GM12891 (cell line): ENCODE results near the gene PLCZ1.

Source experiments
- DNase-seq: peaks from one replicate; pipeline ENCODE4 v3.0.0; 2011; ENCODE audit warnings: low spot score; ENCODE audit not compliant: insufficient read length
- FAIRE-seq: peaks from 2 replicates; lab custom pipeline; 2011; peaks lifted over from hg19 to GRCh38; lab: Jason Lieb, UNC
- PAX5 ChIP-seq: IDR thresholded peaks from 2 replicates; pipeline ENCODE4 v1.6.1; 2011; ENCODE audit warnings: low read length, moderate library complexity, mild to moderate bottlenecking; ENCODE audit not compliant: insufficient read depth, severe bottlenecking
- POLR2A ChIP-seq: IDR thresholded peaks from 2 replicates; pipeline ENCODE4 v1.6.1; 2011; ENCODE audit warnings: low read depth, low read length, control low read depth
- POLR2AphosphoS5 ChIP-seq: IDR thresholded peaks from 2 replicates; pipeline ENCODE4 v1.6.1; 2011; ENCODE audit warnings: low read depth, low read length, control low read depth
- POU2F2 ChIP-seq: IDR thresholded peaks from 2 replicates; pipeline ENCODE4 v1.6.1; 2011; ENCODE audit warnings: low read depth, mild to moderate bottlenecking, control low read depth, low read length, moderate library complexity
- SPI1 ChIP-seq: IDR thresholded peaks from 2 replicates; pipeline ENCODE4 v1.6.1; 2011; ENCODE audit warnings: low read depth, low read length, control low read depth
- TAF1 ChIP-seq: IDR thresholded peaks from 2 replicates; pipeline ENCODE4 v1.6.1; 2011; ENCODE audit warnings: low read depth, low read length, control low read depth

Gene PLCZ1

DNA sequence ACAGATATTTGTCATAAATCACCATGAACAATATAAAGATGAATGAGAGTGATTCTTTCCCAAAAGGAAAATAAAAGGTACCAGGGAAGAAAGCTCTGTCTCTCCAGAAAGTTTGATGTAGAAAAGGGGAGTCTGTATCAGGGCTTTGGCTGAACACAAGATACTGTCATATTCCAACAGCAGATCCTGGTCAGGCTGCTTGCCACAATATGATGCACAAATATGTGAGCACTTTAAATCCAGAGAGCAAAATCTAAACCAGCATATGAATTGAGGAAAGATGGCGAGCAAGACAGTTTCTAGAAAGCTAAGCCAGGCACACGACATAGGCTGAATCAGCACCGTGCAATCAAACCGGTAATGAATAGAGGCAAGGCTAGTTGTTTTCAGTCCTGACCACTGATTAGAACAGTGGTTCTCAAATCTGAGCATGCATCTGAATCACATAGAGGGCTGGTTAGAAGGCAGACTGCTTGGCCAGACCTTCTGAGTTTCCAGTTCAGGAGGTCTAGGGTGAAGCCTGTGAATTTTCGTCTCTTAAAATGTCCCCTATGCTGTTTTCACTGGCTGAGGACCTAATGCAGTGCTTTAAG lies 60.7 kb downstream of the PLCZ1 start:
- FAIRE-seq (no peak), DNase-seq (no peak)
- TF ChIP-seq SPI1, result no peak
- TF ChIP-seq POU2F2, result no peak
- no peak for TF ChIP-seq POLR2A
- TF ChIP-seq POLR2AphosphoS5, result no peak
- no peak for TF ChIP-seq PAX5
- no peak for TF ChIP-seq TAF1

DNA sequence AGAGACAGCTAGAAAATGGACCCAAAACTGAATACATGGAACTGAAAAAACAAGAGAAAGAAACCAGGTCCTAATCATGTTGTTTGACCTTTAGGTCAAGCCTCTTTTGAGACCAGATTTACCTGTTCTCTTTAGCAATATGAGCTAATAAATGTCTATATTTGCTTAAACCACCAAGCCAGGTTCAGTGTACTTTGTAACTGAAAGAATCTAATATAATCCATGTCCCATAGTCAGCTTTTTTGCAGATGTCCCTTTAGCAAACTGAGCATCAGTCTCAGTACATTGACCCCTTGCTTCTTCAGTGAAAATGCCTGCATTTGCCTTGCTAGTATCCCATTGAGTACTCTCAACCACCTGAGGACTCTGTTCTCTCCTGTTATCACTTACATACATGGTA lies 61.7 kb downstream of the PLCZ1 start:
- no peak for TF ChIP-seq PAX5
- TF ChIP-seq POLR2AphosphoS5, result no peak
- no peak for TF ChIP-seq POU2F2
- no peak for TF ChIP-seq TAF1
- TF ChIP-seq SPI1, result no peak
- no peak for TF ChIP-seq POLR2A
- DNase-seq (no peak), FAIRE-seq (no peak)

DNA sequence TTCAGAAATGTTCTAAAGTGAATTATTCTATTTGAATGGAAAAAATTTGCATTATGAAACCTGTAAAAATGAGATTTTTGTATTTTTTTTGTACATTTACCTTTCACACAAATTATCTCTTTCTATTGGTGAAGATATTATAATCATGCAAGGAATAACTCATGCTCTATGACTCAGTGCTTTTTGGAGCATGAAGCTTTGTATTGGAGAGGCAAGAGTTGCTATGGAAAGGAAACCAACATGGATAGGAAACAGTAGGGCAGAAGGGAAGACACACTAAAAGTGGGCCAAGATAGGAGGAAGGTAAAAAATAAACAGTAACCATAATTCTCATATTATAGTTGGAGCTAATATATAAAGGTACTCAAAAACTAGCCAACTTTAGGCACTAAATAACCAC lies 79.0 kb downstream of the PLCZ1 start:
- TF ChIP-seq POLR2AphosphoS5 (no peak), TAF1 (no peak), POU2F2 (no peak), SPI1 (no peak), POLR2A (no peak), PAX5 (no peak)
- FAIRE-seq (no peak), DNase-seq (no peak)

GRCh38 chr12:18658179-18658578 lies 79.6 kb downstream of the PLCZ1 start:
- DNase-seq (no peak), FAIRE-seq (no peak)
- no peak for TF ChIP-seq PAX5

- DNase-seq (no peak), FAIRE-seq (no peak)
- no peak for TF ChIP-seq POLR2A
- TF ChIP-seq TAF1, result no peak
- no peak for TF ChIP-seq POU2F2
- TF ChIP-seq SPI1, result no peak
- TF ChIP-seq POLR2AphosphoS5, result no peak
- no peak for TF ChIP-seq PAX5
Measured at GRCh38 chr12:18655351-18655750, 82.5 kb downstream of the PLCZ1 start.

- TF ChIP-seq POU2F2 (no peak), POLR2AphosphoS5 (no peak), SPI1 (no peak), PAX5 (no peak), TAF1 (no peak), POLR2A (no peak)
- FAIRE-seq (no peak), DNase-seq (no peak)
Measured at GRCh38 chr12:18653465-18653864, 84.3 kb downstream of the PLCZ1 start.

GRCh38 chr12:18652596-18652995 lies 85.2 kb downstream of the PLCZ1 start:
- DNase-seq, result no peak
- TF ChIP-seq SPI1 (no peak), PAX5 (no peak), POLR2A (no peak), TAF1 (no peak), POU2F2 (no peak)
- no peak for FAIRE-seq

DNA sequence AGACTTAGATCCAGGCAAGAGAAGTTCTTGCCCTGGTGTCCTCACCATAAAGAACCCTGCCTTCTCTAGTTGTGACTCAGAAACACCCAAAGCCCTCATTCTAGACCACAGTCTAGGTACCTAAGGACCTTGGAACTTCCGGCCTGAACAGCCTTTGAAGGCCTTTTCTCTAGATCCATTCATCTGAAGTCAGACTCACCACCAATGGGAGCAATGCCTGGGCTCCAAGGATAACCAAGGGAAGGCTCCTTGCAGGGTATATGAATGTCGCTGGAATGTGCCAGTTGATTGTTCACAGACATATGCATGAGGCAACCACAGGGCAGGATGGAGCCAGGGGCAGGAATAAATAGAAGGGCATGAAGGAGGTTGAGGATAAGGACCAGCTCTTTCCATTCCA lies 86.3 kb downstream of the PLCZ1 start:
- DNase-seq, result no peak
- TF ChIP-seq PAX5 (no peak), POLR2AphosphoS5 (no peak), TAF1 (no peak), POLR2A (no peak)
- FAIRE-seq, result no peak

DNA sequence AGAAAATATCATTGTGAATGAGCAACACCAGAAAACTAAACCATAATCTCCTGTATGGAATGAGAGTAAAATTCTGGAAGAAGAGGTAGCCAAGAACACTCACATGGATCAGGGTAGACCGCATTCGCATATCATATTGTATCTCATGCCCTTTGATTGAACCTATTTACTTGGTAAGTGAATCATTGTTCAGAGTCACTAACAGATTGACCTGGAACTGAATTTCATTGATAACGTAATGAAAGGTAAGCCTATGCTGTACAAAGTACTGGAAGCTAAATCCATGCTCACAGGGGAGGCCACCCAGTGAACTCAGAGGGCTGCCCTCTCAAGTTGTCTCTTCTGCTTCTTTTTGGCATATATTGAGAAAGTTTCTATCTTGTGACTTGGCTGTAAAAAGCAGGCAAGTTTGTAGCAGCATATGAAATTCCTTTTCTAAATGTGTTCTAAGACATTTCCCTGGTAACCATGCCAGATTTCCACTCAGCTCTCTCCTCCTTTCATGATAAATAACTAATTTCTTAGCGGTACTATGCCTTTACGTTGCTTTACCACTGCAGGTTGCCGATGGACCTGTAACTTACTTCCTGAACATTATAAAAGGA lies 91.4 kb downstream of the PLCZ1 start:
- TF ChIP-seq POLR2AphosphoS5 (no peak), TAF1 (no peak), POLR2A (no peak), POU2F2 (no peak), SPI1 (no peak), PAX5 (no peak)
- FAIRE-seq (no peak), DNase-seq (no peak)

DNA sequence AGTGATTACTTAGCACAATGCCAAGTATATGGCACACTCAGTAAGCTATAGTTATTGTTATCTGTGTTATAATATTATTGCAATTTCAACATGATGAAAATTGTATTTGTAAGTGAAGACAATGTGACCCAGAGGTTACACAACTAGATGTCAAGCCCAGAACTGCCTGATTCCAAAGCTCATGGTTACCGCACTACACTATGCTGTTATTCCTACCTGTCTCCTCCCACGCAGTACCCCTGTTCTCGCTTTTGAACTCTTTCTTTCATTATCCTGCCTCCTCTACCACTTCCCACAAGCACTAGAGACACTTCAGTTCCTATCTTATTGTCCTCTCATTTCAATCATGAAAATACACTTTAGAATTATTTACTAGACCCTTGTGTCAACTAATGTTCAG lies 93.2 kb downstream of the PLCZ1 start:
- FAIRE-seq, result no peak
- DNase-seq, result no peak
- TF ChIP-seq POLR2A, result no peak
- no peak for TF ChIP-seq SPI1
- no peak for TF ChIP-seq POU2F2
- TF ChIP-seq PAX5, result no peak
- no peak for TF ChIP-seq POLR2AphosphoS5
- TF ChIP-seq TAF1, result no peak
